GM23248 (cell line): ENCODE measurements around the gene SLC25A4. TPM values are rescaled to one million over a fixed set of nuclear protein-coding genes. Genes with fewer than 3 reads are reported as not detected.
"Not testable (repeated sequence)": the region's sequence is repeated elsewhere in the genome, so short reads cannot be mapped to it uniquely, and the experiment has no call there.

ENCODE experiments used
- DNase-seq: peaks from one replicate; pipeline ENCODE4 v3.0.0-alpha.2; 2015
- H2AFZ ChIP-seq: fragments of 200-600 bp; sonication (generic); 2 replicates; pipeline ENCODE4 v1.6.1; 2016; ENCODE audit warnings: antibody characterized with exemption
- H3F3A ChIP-seq: fragments of 200-600 bp; sonication (generic); 2 replicates; pipeline ENCODE4 v1.6.1; 2016; ENCODE audit warnings: mild to moderate bottlenecking, antibody characterized with exemption, mixed run types; ENCODE audit not compliant: insufficient read depth
- H3K27ac ChIP-seq: fragments of 200-600 bp; sonication (generic); 2 replicates; pipeline ENCODE4 v1.5.1; 2016; ENCODE audit warnings: mild to moderate bottlenecking
- H3K27me3 ChIP-seq: fragments of 200-600 bp; sonication (generic); replicated peaks from 2 replicates; pipeline ENCODE4 v1.6.1; 2016; ENCODE audit warnings: mild to moderate bottlenecking; ENCODE audit not compliant: insufficient read depth
- H3K36me3 ChIP-seq: fragments of 200-600 bp; sonication (generic); 2 replicates; pipeline ENCODE4 v1.6.1; 2016; ENCODE audit warnings: low read depth, mild to moderate bottlenecking
- H3K4me1 ChIP-seq: fragments of 200-600 bp; sonication (generic); 2 replicates; pipeline ENCODE4 v1.6.1; 2016; ENCODE audit warnings: mild to moderate bottlenecking; ENCODE audit not compliant: insufficient read depth
- H3K4me2 ChIP-seq: fragments of 200-600 bp; sonication (generic); one replicate; pipeline ENCODE4 v1.6.1; 2016; ENCODE audit warnings: mild to moderate bottlenecking; ENCODE audit not compliant: unreplicated experiment
- H3K4me3 ChIP-seq: fragments of 200-600 bp; sonication (generic); 2 replicates; pipeline ENCODE4 v1.5.1; 2016; ENCODE audit warnings: mild to moderate bottlenecking
- H3K79me2 ChIP-seq: fragments of 200-600 bp; sonication (generic); 2 replicates; pipeline ENCODE4 v1.6.1; 2016; ENCODE audit warnings: mild to moderate bottlenecking; ENCODE audit not compliant: insufficient read depth
- H3K9ac ChIP-seq: fragments of 200-600 bp; sonication (generic); 2 replicates; pipeline ENCODE4 v1.6.1; 2016; ENCODE audit warnings: mild to moderate bottlenecking
- H3K9me2 ChIP-seq: fragments of 200-600 bp; sonication (generic); 2 replicates; pipeline ENCODE4 v1.6.1; 2016; ENCODE audit warnings: mixed run types, mild to moderate bottlenecking, moderate library complexity; ENCODE audit not compliant: insufficient read depth
- H3K9me3 ChIP-seq: fragments of 200-600 bp; sonication (generic); one replicate; pipeline ENCODE4 v1.6.1; 2017; ENCODE audit warnings: low read depth
- H4K20me1 ChIP-seq: fragments of 200-600 bp; sonication (generic); 2 replicates; pipeline ENCODE4 v1.6.0; 2016; ENCODE audit not compliant: insufficient read depth
- EZH2 ChIP-seq: fragments of 200-600 bp; sonication (generic); IDR thresholded peaks from 2 replicates; pipeline ENCODE4 v1.6.1; 2018; ENCODE audit warnings: antibody characterized with exemption, mild to moderate bottlenecking; ENCODE audit not compliant: insufficient read depth, poor library complexity, severe bottlenecking
- EZH2phosphoT487 ChIP-seq: fragments of 200-600 bp; sonication (generic); IDR thresholded peaks from 2 replicates; pipeline ENCODE4 v1.6.1; 2018; ENCODE audit warnings: antibody characterized with exemption, moderate library complexity, mild to moderate bottlenecking, low read depth; ENCODE audit not compliant: insufficient read depth
- WGBS, 2 experiments: methylation state at CpG; one replicate each; pipeline ENCODE4 v1.1.6; 2015 to 2017; ENCODE audit warnings: low lambda C conversion rate in 2 of 2, low coverage in 1 of 2; ENCODE audit errors: missing lambda C conversion rate in 2 of 2; 5-methylcytosine and 5-hydroxymethylcytosine counted together
- in situ Hi-C: fragments of 300-500 bp; cut with MboI; formaldehyde crosslinking; loops from 2 replicates; pipeline ENCODE4 v1.15.0; 2020
- polyA plus RNA-seq: library from polyadenylated mRNA; unstranded; fragments of >200 nt; fragmentation: Nextera tagmentation; extraction: Ambion mirVana; gene quantifications from 2 replicates; pipeline ENCODE4 v1.2.1, GENCODE V29; 2016
- total RNA-seq: library from RNA; depleted of rRNA; stranded (reverse); fragments of >200 nt; shearing (Covaris generic); gene quantifications from 2 replicates; pipeline ENCODE4 v1.2.3, GENCODE V29; 2014

SLC25A4 gene
- total and polyA plus RNA-seq, 2 experiments from 2014 or later = 6.5 to 28.1 TPM

- no peak for DNase-seq
- H3K79me2 ChIP-seq = no peaks in the 10 kb centered on the region
- H3K27ac ChIP-seq = no peak overlapping the region
- WGBS, 2 experiments = 86 to 87% methylated on average over 7 of the region's 7 CpGs
- H3K4me2 ChIP-seq = no peak overlapping the region
- H2AFZ ChIP-seq = no peak overlapping the region
- H3K9ac ChIP-seq = no peak overlapping the region
- peaks cover 3% of the 10 kb centered on the region for H3K4me1 ChIP-seq
- TF ChIP-seq EZH2phosphoT487 (no peak), EZH2 (no peak)
- in situ Hi-C loops = no loop called here
- H3F3A ChIP-seq = peaks cover 12% of the 10 kb centered on the region
- no peaks in the 10 kb centered on the region for H3K27me3 ChIP-seq
- no peaks in the 10 kb centered on the region for H4K20me1 ChIP-seq
- no peaks in the 10 kb centered on the region for H3K9me2 ChIP-seq
- H3K36me3 ChIP-seq = no peaks in the 10 kb centered on the region
- H3K9me3 ChIP-seq = no peaks in the 10 kb centered on the region
- H3K4me3 ChIP-seq = no peak overlapping the region
Measured at GRCh38 chr4:185117300-185117934, 25.6 kb upstream of the SLC25A4 start.

GRCh38 chr4:185118876-185119275 lies 24.2 kb upstream of the SLC25A4 start:
- TF ChIP-seq EZH2phosphoT487 (no peak), EZH2 (no peak)
- Histone ChIP-seq H3K36me3 (no peaks in the 10 kb centered on the region), H3K9me3 (no peaks in the 10 kb centered on the region), H3F3A (no peaks in the 10 kb centered on the region), H3K4me2 (no peak overlapping the region), H2AFZ (no peak overlapping the region), H3K9ac (no peak overlapping the region), H3K4me3 (no peak overlapping the region), H3K27ac (no peak overlapping the region), H3K9me2 (no peaks in the 10 kb centered on the region), H3K4me1 (no peaks in the 10 kb centered on the region), H3K27me3 (no peaks in the 10 kb centered on the region), H3K79me2 (no peaks in the 10 kb centered on the region), H4K20me1 (no peaks in the 10 kb centered on the region)
- 94 to 98% methylated on average over 7 of the region's 7 CpGs for WGBS, 2 experiments
- in situ Hi-C loops = no loop called here
- no peak for DNase-seq

GRCh38 chr4:185119467-185119866 lies 23.6 kb upstream of the SLC25A4 start:
- H3K4me1 ChIP-seq, H3K27me3 ChIP-seq, H3F3A ChIP-seq, DNase-seq, H2AFZ ChIP-seq, H3K79me2 ChIP-seq, H3K9me3 ChIP-seq, H3K4me2 ChIP-seq, H3K27ac ChIP-seq, H4K20me1 ChIP-seq, in situ Hi-C loops, H3K4me3 ChIP-seq, H3K9ac ChIP-seq, H3K9me2 ChIP-seq, H3K36me3 ChIP-seq: not testable (repeated sequence)
- WGBS, 2 experiments = 61 to 66% methylated on average over 5 of the region's 5 CpGs

GRCh38 chr4:185119927-185120630 lies 23.0 kb upstream of the SLC25A4 start:
- Histone ChIP-seq H2AFZ (no peak overlapping the region), H3K36me3 (no peaks in the 10 kb centered on the region), H3K4me3 (no peak overlapping the region), H3K27ac (no peak overlapping the region), H3F3A (no peaks in the 10 kb centered on the region), H3K9me2 (no peaks in the 10 kb centered on the region), H3K79me2 (no peaks in the 10 kb centered on the region), H4K20me1 (no peaks in the 10 kb centered on the region), H3K9ac (no peak overlapping the region), H3K4me1 (no peaks in the 10 kb centered on the region), H3K27me3 (no peaks in the 10 kb centered on the region), H3K4me2 (no peak overlapping the region), H3K9me3 (no peaks in the 10 kb centered on the region)
- TF ChIP-seq EZH2phosphoT487 (no peak), EZH2 (no peak)
- WGBS, 2 experiments = 54 to 63% methylated on average over 3 of the region's 3 CpGs
- no peak for DNase-seq
- in situ Hi-C loops = no loop called here
